ENCODE data around the gene TNFRSF4. TPM values are rescaled to one million over a fixed set of nuclear protein-coding genes. Genes with fewer than 3 reads are reported as not detected.

The TNFRSF4 gene
- total and polyA plus RNA-seq, 2 of the 8 experiments (the other 6 are each of a cell fraction or from before 2014, with no cell fraction given), result 0.06 TPM; not detected in 1

- Histone ChIP-seq H3K27ac (ENCODE audit: low read depth, low read length) (no peak overlapping the region), H4K20me1 (replicated peaks in 1 of 2; ENCODE audit: control insufficient read depth in 1 of 2, insufficient read depth in 2 of 2, low read length in 2 of 2) (peaks cover 3 to 6% of the 10 kb centered on the region in 2 experiments), H3K36me3 (ENCODE audit: control insufficient read depth in 2 of 4, insufficient read depth in 4 of 4, low read length in 3 of 4) (no peaks in the 10 kb centered on the region; a peak in 1 of 8 replicates), H3K14ac (ENCODE audit: insufficient read length) (no peak overlapping the region), H4K5ac (ENCODE audit: insufficient read length, low read depth, low read length) (no peak overlapping the region), H2BK12ac (ENCODE audit: low read depth, low read length) (no peak overlapping the region), H2BK120ac (replicated peaks; ENCODE audit: low read depth, low read length) (no peak overlapping the region), H2BK15ac (ENCODE audit: low read length) (no peak overlapping the region), H3K4me3 (ENCODE audit: extremely low read depth in 1 of 4, insufficient read depth in 2 of 4, low read depth in 3 of 4, low read length in 4 of 4) (no peak overlapping the region), H3K79me2 (ENCODE audit: control insufficient read depth in 1 of 2, insufficient read depth in 2 of 2, low read length in 2 of 2) (no peaks in the 10 kb centered on the region), H2BK20ac (ENCODE audit: low read length) (no peak overlapping the region), H2AFZ (ENCODE audit: low read length) (no peak overlapping the region), H3K27me3 (replicated peaks in 1 of 4; ENCODE audit: control insufficient read depth in 3 of 4, extremely low read depth in 1 of 4, insufficient read depth in 3 of 4, low read length in 3 of 4) (peaks cover 0 to 4% (median 2%) of the 10 kb centered on the region in 4 experiments; a peak in 5 of 7 replicates), H3K23me2 (ENCODE audit: low read depth, low read length) (no peaks in the 10 kb centered on the region), H4K8ac (ENCODE audit: extremely low read depth, insufficient read depth, low read length) (no peak overlapping the region), H3K4me1 (replicated peaks in 1 of 4; ENCODE audit: control insufficient read depth in 3 of 4, insufficient read depth in 4 of 4, low read length in 3 of 4) (peaks cover 0 to 2% (median 1%) of the 10 kb centered on the region in 4 experiments; a peak in 5 of 7 replicates), H3K23ac (ENCODE audit: insufficient read length) (no peak overlapping the region), H3K79me1 (ENCODE audit: low read depth, low read length) (no peaks in the 10 kb centered on the region), H3K4me2 (ENCODE audit: insufficient read depth in 1 of 2, low read depth in 2 of 2, low read length in 2 of 2) (no peak overlapping the region), H2AK5ac (ENCODE audit: low read depth, low read length) (no peak overlapping the region), H3K9ac (replicated peaks in 1 of 4; ENCODE audit: extremely low read depth in 1 of 4, low read depth in 3 of 4, low read length in 3 of 4) (no peak overlapping the region), H3K4ac (replicated peaks; ENCODE audit: insufficient read length, low read depth, low read length) (no peak overlapping the region), H2BK5ac (ENCODE audit: low read depth, low read length) (no peak overlapping the region), H3K9me3 (ENCODE audit: insufficient read depth in 2 of 2, low read depth in 1 of 2, low read length in 1 of 2) (no peaks in the 10 kb centered on the region), H3K18ac (ENCODE audit: extremely low read depth, low read length) (no peak overlapping the region), H4K91ac (replicated peaks; ENCODE audit: insufficient read length, low read length) (no peak overlapping the region), H3K56ac (replicated peaks; ENCODE audit: insufficient read length, low read depth, low read length) (no peak overlapping the region)
- ChIA-PET POLR2A (ENCODE audit: partially characterized antibody) (interaction anchor here (0.7 kb wide), 1 partner anchor 19 kb away, joined by 3 read pairs; the partner anchor contains the start of gene SDF4), CTCF (ENCODE audit: partially characterized antibody) (interaction anchor here (1.1 to 2.2 kb wide), 4 partner anchors 38 to 148 kb away, joined by 3 to 9 read pairs (median 4); partner anchors contain the start of gene TTLL10)
- no peak for DNase-seq (ENCODE audit: low read depth in 1 of 2, low spot score in 2 of 2)
- TF ChIP-seq CREB1 (IDR thresholded peaks at IDR 0.05) (no peak), USF2 (IDR thresholded peaks at IDR 0.05; ENCODE audit: low read length) (no peak), EP300 (IDR thresholded peaks at IDR 0.05; ENCODE audit: borderline replicate concordance in 1 of 2, low read depth in 2 of 2, low read length in 2 of 2) (no peak), POLR2AphosphoS5 (IDR thresholded peaks at IDR 0.05; ENCODE audit: low read depth, low read length) (no peak), ZNF274 (IDR thresholded peaks at IDR 0.05; ENCODE audit: borderline replicate concordance, extremely low read depth, low read length) (no peak), EZH2 (IDR thresholded peaks at IDR 0.05; ENCODE audit: low read depth, low read length, severe bottlenecking) (no peak), CHD1 (IDR thresholded peaks at IDR 0.05; ENCODE audit: low read depth, low read length) (no peak), SRF (IDR thresholded peaks at IDR 0.05; ENCODE audit: low read depth, low read length) (no peak), CBX5 (IDR thresholded peaks at IDR 0.05; ENCODE audit: low read depth, low read length) (no peak), BACH1 (IDR thresholded peaks at IDR 0.05; ENCODE audit: low read length) (no peak), SUZ12 (IDR thresholded peaks at IDR 0.05; ENCODE audit: low read length) (no peak)
- no peak for FAIRE-seq
- WGBS, 2 experiments (ENCODE audit: extremely low coverage in 1 of 2, insufficient coverage in 1 of 2, insufficient read length in 1 of 2, insufficient replicate concordance in 2 of 2, low coverage in 1 of 2, low lambda C conversion rate in 2 of 2, missing lambda C conversion rate in 1 of 2), result 80% methylated on average over 1 of the region's 28 CpGs; no CpG with 5 or more reads in 1 of the 2 experiments
These were observed 2.2 kb downstream of the TNFRSF4 start for GRCh38 chr1:1211541-1212441.
